ENCODE results near the gene ARHGAP23.

The ARHGAP23 gene

GRCh38 chr17:38540514-38541045 is 112.3 kb downstream of the ARHGAP23 start:
- H3K27ac ChIP-seq: no peak overlapping the region
- no peak for TF ChIP-seq CTCF (conservative IDR thresholded peaks at IDR 0.05; ENCODE audit: low read depth)
- DNase-seq (ENCODE audit: low spot score): no peak
- POLR2A ChIA-PET (ENCODE audit: low non-redundant PET): interaction anchor here (0.6 kb wide), 1 partner anchor 127 kb away, joined by 4 read pairs; no protein-coding TSS in a partner anchor
- CTCF ChIA-PET: interaction anchor here (0.6 kb wide), 1 partner anchor 164 kb away, joined by 3 read pairs; no protein-coding TSS in a partner anchor

- POLR2A ChIA-PET (ENCODE audit: low non-redundant PET): no interaction called here
- CTCF ChIA-PET: no interaction called here
- TF ChIP-seq CTCF (conservative IDR thresholded peaks at IDR 0.05; ENCODE audit: low read depth): no peak
- H3K27ac ChIP-seq: no peak overlapping the region
- DNase-seq (ENCODE audit: low spot score): no peak
Observed at GRCh38 chr17:38541281-38541680, 113.0 kb downstream of the ARHGAP23 start.

- ChIA-PET CTCF (interaction anchor here (0.6 kb wide), 2 partner anchors 33 to 36 kb away, joined by 5 to 6 read pairs; no protein-coding TSS in a partner anchor), POLR2A (ENCODE audit: low non-redundant PET) (no interaction called here)
Observed at GRCh38 chr17:38542286-38542685, 114.0 kb downstream of the ARHGAP23 start.

GRCh38 chr17:38543403-38544174 is 115.3 kb downstream of the ARHGAP23 start:
- TF ChIP-seq CTCF (conservative IDR thresholded peaks at IDR 0.05; ENCODE audit: low read depth): no peak
- POLR2A ChIA-PET (ENCODE audit: low non-redundant PET): no interaction called here
- no peak for DNase-seq (ENCODE audit: low spot score)
- CTCF ChIA-PET: interaction anchor here (0.7 kb wide), 1 partner anchor 110 kb away, joined by 3 read pairs; no protein-coding TSS in a partner anchor
- no peak overlapping the region for H3K27ac ChIP-seq

More at GRCh38 chr17:38542286-38542685, 114.0 kb downstream of the ARHGAP23 start:
- DNase-seq (ENCODE audit: low spot score): no peak
- no peak for TF ChIP-seq CTCF (conservative IDR thresholded peaks at IDR 0.05; ENCODE audit: low read depth)
- H3K27ac ChIP-seq: no peak overlapping the region

- no peak for DNase-seq (ENCODE audit: low spot score)
- TF ChIP-seq CTCF (conservative IDR thresholded peaks at IDR 0.05; ENCODE audit: low read depth): no peak
- no peak overlapping the region for H3K27ac ChIP-seq
- CTCF ChIA-PET: interaction anchor here (0.7 kb wide), 1 partner anchor 109 kb away, joined by 3 read pairs; no protein-coding TSS in a partner anchor
- POLR2A ChIA-PET (ENCODE audit: low non-redundant PET): no interaction called here
Observed at GRCh38 chr17:38544175-38544838, 116.0 kb downstream of the ARHGAP23 start.

- H3K27ac ChIP-seq: no peak overlapping the region
- ChIA-PET CTCF (no interaction called here), POLR2A (ENCODE audit: low non-redundant PET) (no interaction called here)
- TF ChIP-seq CTCF (conservative IDR thresholded peaks at IDR 0.05; ENCODE audit: low read depth): no peak
- DNase-seq (ENCODE audit: low spot score): no peak
Observed at GRCh38 chr17:38544839-38545209, 116.6 kb downstream of the ARHGAP23 start.

Measured in RWPE1 (cell line).